ENCODE measurements around the gene FBXL7. TPM values are rescaled to one million over a fixed set of nuclear protein-coding genes. Genes with fewer than 3 reads are reported as not detected.

FBXL7 gene
- total RNA-seq, 1 experiment from 2014 or later = not detected

DNA sequence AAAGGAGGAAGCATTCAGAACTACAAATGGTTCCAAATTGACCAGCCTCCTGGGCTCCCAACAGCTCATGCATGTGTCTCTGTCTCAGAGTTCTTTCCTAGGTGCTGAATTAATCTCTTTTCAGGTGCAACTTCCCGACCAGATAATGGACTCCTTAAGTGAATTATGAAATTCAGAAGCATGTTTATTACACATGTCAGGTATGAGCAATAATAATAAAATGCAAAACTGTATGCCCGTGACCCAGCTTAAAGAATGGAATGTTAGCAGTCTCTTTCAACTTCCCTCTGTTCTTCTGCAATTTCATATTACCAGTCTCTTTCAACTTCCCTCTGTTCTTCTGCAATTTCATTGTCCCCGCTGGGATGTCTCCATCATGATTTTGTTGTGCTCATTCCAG is 60.4 kb downstream of the FBXL7 start:
- no TSS peak for BruUV-seq (replicated peaks)
- H3K9me3 ChIP-seq (ENCODE audit: control insufficient read depth, insufficient read depth, low read depth, low read length) = no peaks in the 10 kb centered on the region
- no peak overlapping the region for H3K4me3 ChIP-seq (ENCODE audit: low read depth in 2 of 2, low read length in 2 of 2)
- H3K27me3 ChIP-seq (ENCODE audit: control insufficient read depth, insufficient read depth, low read length) = no peaks in the 10 kb centered on the region
- no peak for TF ChIP-seq SIN3A (IDR thresholded peaks at IDR 0.05; ENCODE audit: borderline replicate concordance, insufficient read depth, low read depth, low read length)
- DNase-seq (ENCODE audit: low read depth, low spot score) = no peak
- H3K4me1 ChIP-seq (ENCODE audit: control insufficient read depth, insufficient read depth, low read length) = no peaks in the 10 kb centered on the region
- POLR2A ChIA-PET = no interaction called here
- H3K27ac ChIP-seq (ENCODE audit: low read length) = no peak overlapping the region
- intact Hi-C loops (cut with micrococcal nuclease; ENCODE audit: unreplicated experiment) (no loop called here), in situ Hi-C loops (cut with HindIII; ENCODE audit: low pct_unique_long_range_greater_than_20kb, low sequenced_read_pairs) (no loop called here)
- CTCF ChIA-PET = no interaction called here
- no peak for ATAC-seq
- no peaks in the 10 kb centered on the region for H3K36me3 ChIP-seq (ENCODE audit: control insufficient read depth, insufficient read depth, low read length)

DNA sequence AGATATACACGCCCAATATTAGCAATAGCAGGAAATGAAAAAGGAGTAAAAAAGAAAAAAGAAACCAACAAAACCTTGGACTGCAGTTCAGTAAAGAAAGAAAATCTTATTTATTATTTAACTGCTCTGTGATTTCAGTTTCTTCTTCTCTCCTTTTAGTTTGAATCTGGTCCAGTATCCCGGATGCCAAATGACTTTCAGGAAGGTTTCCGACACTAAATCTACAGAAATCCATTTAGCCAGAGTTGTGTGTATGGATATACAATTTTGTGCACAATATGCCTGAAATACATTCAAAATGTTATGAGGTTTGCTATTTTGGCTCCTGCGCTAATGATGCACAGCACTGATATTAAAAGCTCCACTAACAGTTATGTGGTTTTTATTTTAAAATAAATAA is 64.5 kb downstream of the FBXL7 start:
- H3K4me3 ChIP-seq (ENCODE audit: low read depth in 2 of 2, low read length in 2 of 2) = no peak overlapping the region
- no TSS peak for BruUV-seq (replicated peaks)
- H3K27me3 ChIP-seq (ENCODE audit: control insufficient read depth, insufficient read depth, low read length) = no peaks in the 10 kb centered on the region
- H3K36me3 ChIP-seq (ENCODE audit: control insufficient read depth, insufficient read depth, low read length) = no peaks in the 10 kb centered on the region
- ChIA-PET CTCF (no interaction called here), POLR2A (no interaction called here)
- H3K27ac ChIP-seq (ENCODE audit: low read length) = no peak overlapping the region
- no peak for DNase-seq (ENCODE audit: low read depth, low spot score)
- intact Hi-C loops (cut with micrococcal nuclease; ENCODE audit: unreplicated experiment) = no loop called here
- TF ChIP-seq TCF7L2 (IDR thresholded peaks at IDR 0.05; ENCODE audit: low read depth, low read length) = no peak
- TF ChIP-seq POLR2AphosphoS5 (IDR thresholded peaks at IDR 0.05; ENCODE audit: low read depth, low read length) = no peak
- ATAC-seq = no peak
- no peaks in the 10 kb centered on the region for H3K9me3 ChIP-seq (ENCODE audit: control insufficient read depth, insufficient read depth, low read depth, low read length)
- no peaks in the 10 kb centered on the region for H3K4me1 ChIP-seq (ENCODE audit: control insufficient read depth, insufficient read depth, low read length)
- in situ Hi-C loops (cut with HindIII; ENCODE audit: low pct_unique_long_range_greater_than_20kb, low sequenced_read_pairs) = no loop called here

DNA sequence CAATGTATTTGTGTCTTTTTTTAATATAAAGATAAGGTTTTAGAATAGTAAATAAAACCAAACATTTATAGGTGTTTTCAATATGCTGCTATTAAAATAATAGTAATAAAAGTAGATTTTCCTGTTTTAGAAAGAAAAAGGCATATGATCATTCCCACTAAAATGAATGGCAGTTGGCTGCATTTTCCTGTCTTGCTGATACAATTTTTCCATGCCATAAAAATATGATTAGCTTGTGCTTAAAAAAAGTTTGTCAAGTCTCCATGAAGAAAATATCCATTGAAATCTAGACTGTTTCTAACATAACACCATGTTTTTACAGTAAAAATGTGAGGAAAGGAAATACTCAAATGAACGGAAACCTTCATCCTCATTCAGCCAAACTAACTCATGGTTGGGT is 65.0 kb downstream of the FBXL7 start:
- Histone ChIP-seq H3K36me3 (ENCODE audit: control insufficient read depth, insufficient read depth, low read length) (no peaks in the 10 kb centered on the region), H3K9me3 (ENCODE audit: control insufficient read depth, insufficient read depth, low read depth, low read length) (no peaks in the 10 kb centered on the region), H3K4me3 (ENCODE audit: low read depth in 2 of 2, low read length in 2 of 2) (no peak overlapping the region), H3K27me3 (ENCODE audit: control insufficient read depth, insufficient read depth, low read length) (no peaks in the 10 kb centered on the region), H3K27ac (ENCODE audit: low read length) (no peak overlapping the region), H3K4me1 (ENCODE audit: control insufficient read depth, insufficient read depth, low read length) (no peaks in the 10 kb centered on the region)
- ATAC-seq (no peak), DNase-seq (ENCODE audit: low read depth, low spot score) (no peak)
- TF ChIP-seq POLR2AphosphoS5 (IDR thresholded peaks at IDR 0.05; ENCODE audit: low read depth, low read length) (no peak), TCF7L2 (IDR thresholded peaks at IDR 0.05; ENCODE audit: low read depth, low read length) (no peak), SIN3A (IDR thresholded peaks at IDR 0.05; ENCODE audit: borderline replicate concordance, insufficient read depth, low read depth, low read length) (no peak)
- TF ChIP-seq, protein P1, sequence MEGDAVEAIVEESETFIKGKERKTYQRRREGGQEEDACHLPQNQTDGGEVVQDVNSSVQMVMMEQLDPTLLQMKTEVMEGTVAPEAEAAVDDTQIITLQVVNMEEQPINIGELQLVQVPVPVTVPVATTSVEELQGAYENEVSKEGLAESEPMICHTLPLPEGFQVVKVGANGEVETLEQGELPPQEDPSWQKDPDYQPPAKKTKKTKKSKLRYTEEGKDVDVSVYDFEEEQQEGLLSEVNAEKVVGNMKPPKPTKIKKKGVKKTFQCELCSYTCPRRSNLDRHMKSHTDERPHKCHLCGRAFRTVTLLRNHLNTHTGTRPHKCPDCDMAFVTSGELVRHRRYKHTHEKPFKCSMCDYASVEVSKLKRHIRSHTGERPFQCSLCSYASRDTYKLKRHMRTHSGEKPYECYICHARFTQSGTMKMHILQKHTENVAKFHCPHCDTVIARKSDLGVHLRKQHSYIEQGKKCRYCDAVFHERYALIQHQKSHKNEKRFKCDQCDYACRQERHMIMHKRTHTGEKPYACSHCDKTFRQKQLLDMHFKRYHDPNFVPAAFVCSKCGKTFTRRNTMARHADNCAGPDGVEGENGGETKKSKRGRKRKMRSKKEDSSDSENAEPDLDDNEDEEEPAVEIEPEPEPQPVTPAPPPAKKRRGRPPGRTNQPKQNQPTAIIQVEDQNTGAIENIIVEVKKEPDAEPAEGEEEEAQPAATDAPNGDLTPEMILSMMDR (IDR thresholded peaks at IDR 0.05) = no peak
- TF ChIP-seq, protein P2, sequence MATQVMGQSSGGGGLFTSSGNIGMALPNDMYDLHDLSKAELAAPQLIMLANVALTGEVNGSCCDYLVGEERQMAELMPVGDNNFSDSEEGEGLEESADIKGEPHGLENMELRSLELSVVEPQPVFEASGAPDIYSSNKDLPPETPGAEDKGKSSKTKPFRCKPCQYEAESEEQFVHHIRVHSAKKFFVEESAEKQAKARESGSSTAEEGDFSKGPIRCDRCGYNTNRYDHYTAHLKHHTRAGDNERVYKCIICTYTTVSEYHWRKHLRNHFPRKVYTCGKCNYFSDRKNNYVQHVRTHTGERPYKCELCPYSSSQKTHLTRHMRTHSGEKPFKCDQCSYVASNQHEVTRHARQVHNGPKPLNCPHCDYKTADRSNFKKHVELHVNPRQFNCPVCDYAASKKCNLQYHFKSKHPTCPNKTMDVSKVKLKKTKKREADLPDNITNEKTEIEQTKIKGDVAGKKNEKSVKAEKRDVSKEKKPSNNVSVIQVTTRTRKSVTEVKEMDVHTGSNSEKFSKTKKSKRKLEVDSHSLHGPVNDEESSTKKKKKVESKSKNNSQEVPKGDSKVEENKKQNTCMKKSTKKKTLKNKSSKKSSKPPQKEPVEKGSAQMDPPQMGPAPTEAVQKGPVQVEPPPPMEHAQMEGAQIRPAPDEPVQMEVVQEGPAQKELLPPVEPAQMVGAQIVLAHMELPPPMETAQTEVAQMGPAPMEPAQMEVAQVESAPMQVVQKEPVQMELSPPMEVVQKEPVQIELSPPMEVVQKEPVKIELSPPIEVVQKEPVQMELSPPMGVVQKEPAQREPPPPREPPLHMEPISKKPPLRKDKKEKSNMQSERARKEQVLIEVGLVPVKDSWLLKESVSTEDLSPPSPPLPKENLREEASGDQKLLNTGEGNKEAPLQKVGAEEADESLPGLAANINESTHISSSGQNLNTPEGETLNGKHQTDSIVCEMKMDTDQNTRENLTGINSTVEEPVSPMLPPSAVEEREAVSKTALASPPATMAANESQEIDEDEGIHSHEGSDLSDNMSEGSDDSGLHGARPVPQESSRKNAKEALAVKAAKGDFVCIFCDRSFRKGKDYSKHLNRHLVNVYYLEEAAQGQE (IDR thresholded peaks at IDR 0.05; ENCODE audit: insufficient read depth in 1 of 2, low read depth in 2 of 2, low read length in 1 of 2) = no peak
- no TSS peak for BruUV-seq (replicated peaks)
- in situ Hi-C loops (cut with HindIII; ENCODE audit: low pct_unique_long_range_greater_than_20kb, low sequenced_read_pairs) (no loop called here), intact Hi-C loops (cut with micrococcal nuclease; ENCODE audit: unreplicated experiment) (no loop called here)
- CTCF ChIA-PET = no interaction called here
- POLR2A ChIA-PET = no interaction called here

All from Panc1 (cell line).